Measurements from ENCODE around the gene CKM. TPM values are rescaled to one million over a fixed set of nuclear protein-coding genes. Genes with fewer than 3 reads are reported as not detected.

CKM gene
- total and polyA plus RNA-seq, 8 donors = 4.1 to 58.5 (median 10.9) TPM; not detected in 2

DNA sequence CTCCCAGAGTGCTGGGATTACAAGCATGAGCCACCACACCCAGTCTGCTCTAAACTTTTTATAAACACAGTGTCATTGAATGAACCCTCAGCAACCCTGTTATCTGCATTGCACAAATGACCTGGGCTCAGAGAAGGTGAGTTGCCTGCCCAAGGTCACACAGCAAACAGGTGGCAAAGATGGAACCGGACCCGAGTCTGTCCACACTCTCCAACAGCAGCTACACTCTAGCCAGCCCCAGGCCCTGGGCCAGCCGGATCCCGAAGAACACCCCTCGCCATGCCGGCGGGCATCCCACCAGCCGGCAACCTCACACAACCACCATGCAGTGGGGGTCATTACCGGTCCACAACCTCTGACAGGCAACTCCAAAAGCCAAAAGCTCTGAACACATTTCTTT, 33.2 kb upstream of the CKM start:
- intact Hi-C loops (cut with DNase I; ENCODE audit: low total_unique reads) = no loop called here
- Histone ChIP-seq H3K4me3 (no peak overlapping the region), H3K9me3 (no peaks in the 10 kb centered on the region), H3K4me1 (no peaks in the 10 kb centered on the region), H3K27ac (no peak overlapping the region), H3K27me3 (no peaks in the 10 kb centered on the region), H3K36me3 (peaks cover 20 to 96% (median 78%) of the 10 kb centered on the region in 4 donors)
- TF ChIP-seq, protein P1, sequence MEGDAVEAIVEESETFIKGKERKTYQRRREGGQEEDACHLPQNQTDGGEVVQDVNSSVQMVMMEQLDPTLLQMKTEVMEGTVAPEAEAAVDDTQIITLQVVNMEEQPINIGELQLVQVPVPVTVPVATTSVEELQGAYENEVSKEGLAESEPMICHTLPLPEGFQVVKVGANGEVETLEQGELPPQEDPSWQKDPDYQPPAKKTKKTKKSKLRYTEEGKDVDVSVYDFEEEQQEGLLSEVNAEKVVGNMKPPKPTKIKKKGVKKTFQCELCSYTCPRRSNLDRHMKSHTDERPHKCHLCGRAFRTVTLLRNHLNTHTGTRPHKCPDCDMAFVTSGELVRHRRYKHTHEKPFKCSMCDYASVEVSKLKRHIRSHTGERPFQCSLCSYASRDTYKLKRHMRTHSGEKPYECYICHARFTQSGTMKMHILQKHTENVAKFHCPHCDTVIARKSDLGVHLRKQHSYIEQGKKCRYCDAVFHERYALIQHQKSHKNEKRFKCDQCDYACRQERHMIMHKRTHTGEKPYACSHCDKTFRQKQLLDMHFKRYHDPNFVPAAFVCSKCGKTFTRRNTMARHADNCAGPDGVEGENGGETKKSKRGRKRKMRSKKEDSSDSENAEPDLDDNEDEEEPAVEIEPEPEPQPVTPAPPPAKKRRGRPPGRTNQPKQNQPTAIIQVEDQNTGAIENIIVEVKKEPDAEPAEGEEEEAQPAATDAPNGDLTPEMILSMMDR (IDR thresholded peaks at IDR 0.05) = no peak
- no peak for TF ChIP-seq POLR2A (IDR thresholded peaks at IDR 0.05)
- DNase-seq = no peak
- WGBS, 5 donors = 96 to 100% (median 98%) methylated on average over 9 of the region's 9 CpGs

DNA sequence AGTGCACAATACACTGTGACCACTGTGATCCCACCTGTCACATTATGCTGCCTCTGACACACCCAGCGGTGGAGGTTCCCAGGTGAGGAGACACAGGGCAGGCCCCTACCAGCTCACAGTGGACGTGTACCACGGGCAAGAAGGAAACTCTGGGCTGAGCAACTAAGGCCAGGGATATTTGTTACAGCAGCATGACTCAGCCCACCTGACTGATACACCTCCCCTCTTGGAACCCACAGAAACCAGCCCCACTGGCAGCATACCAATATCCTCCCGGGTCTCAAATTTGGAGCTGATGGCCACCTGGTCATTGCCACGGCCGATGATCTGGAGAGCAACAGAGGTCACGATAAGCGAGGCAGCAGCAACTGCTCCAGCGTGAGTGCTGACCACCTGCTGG, 32.7 kb upstream of the CKM start:
- Histone ChIP-seq H3K9me3 (no peaks in the 10 kb centered on the region), H3K4me1 (no peaks in the 10 kb centered on the region), H3K27ac (no peak overlapping the region), H3K36me3 (peaks cover 20 to 96% (median 78%) of the 10 kb centered on the region in 4 donors), H3K27me3 (no peaks in the 10 kb centered on the region), H3K4me3 (no peak overlapping the region)
- no peak for TF ChIP-seq POLR2AphosphoS5 (IDR thresholded peaks at IDR 0.05)
- TF ChIP-seq POLR2A (IDR thresholded peaks at IDR 0.05) = no peak
- TF ChIP-seq, protein P1 (IDR thresholded peaks at IDR 0.05) = no peak
- TF ChIP-seq EP300 (IDR thresholded peaks at IDR 0.05) = no peak
- no peak for DNase-seq
- intact Hi-C loops (cut with DNase I; ENCODE audit: low total_unique reads) = no loop called here
- 94 to 99% (median 98%) methylated on average over 7 to 9 of the region's 9 CpGs for WGBS, 5 donors

DNA sequence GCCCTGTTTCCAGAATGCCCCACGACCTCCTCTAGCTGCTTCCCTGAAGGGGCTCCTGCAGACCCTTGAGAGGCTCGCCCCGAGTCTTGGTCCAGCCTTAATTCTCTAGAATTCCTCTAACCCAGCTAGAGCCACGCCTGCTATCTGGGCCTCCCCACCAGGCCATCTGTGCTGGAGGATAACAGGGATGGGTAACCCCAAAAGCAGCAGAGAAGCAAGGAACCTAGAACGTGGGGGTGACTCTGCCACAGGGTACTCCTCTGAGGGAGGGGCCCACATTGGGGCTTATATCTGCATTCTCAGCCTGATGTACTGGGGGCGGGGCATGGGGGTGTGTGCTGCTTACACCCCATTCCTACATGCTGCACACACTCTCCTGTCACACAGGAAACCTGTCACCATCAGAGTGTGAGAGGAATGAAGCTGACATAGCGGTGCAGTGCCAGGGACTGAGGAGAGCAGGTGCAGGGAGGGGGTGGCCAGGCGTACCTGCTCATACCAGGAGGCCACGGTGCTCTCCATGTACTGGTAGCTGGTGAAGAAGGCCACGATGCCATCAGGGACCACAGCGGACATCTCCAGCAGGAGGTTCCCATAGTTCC, 31.7 kb upstream of the CKM start:
- no peak overlapping the region for H3K4me3 ChIP-seq
- TF ChIP-seq POLR2AphosphoS5 (IDR thresholded peaks at IDR 0.05) (no peak), POLR2A (IDR thresholded peaks at IDR 0.05) (no peak), EP300 (IDR thresholded peaks at IDR 0.05) (no peak)
- TF ChIP-seq, protein P1 (IDR thresholded peaks at IDR 0.05) = no peak
- intact Hi-C loops (cut with DNase I; ENCODE audit: low total_unique reads) = no loop called here

DNA sequence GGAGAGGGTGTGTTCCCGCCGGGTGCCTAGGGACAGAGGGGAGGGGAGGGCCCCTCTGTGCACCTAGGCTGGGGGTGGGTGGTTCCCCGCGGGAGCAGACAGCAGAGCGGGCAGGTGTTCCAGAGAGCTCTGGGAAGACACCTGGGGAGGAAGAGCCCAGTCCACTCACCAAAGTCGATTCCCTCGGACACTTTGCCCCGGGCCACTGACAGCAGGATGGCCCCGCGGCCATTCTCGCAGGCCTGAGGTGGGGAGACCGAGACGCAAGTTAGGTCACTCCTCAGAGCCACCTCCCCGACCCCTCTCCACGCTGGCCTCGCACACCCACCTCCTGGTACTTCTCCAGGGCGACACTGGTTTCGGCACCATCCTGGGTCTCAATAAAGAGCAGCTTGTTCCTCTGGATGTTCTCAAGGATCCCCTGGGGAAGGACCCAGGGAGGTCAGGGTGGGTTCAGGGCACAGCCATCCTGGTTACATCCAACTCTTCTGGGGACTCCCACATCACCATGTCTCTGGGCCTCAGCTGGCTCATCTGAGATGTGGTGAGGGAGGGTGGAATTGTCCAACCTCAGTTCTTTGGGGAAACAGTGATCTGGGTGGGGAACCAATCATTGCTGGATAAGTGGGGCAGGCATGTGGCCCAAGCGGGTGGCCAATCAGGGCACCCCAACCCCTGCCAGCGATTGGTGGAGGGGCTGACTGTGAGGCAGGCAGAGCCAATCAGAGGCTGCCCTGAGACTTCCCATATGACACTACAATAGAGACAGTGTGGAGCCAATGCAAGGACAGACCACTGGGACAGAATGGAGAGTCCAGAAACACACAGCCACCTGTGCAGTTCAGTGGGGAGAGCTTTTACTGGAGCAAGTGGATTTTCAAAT, 30.5 kb upstream of the CKM start:
- intact Hi-C loops (cut with DNase I; ENCODE audit: low total_unique reads) = no loop called here
- WGBS, 5 donors = 89 to 98% (median 93%) methylated on average over 11 to 20 of the region's 20 CpGs

More for the DNA sequence above, 31.7 kb upstream of the CKM start:
- H3K9me3 ChIP-seq = no peaks in the 10 kb centered on the region
- 91 to 98% (median 96%) methylated on average over 9 to 11 of the region's 11 CpGs for WGBS, 5 donors
- no peak overlapping the region for H3K27ac ChIP-seq
- no peaks in the 10 kb centered on the region for H3K27me3 ChIP-seq
- H3K36me3 ChIP-seq = peaks cover 20 to 92% (median 78%) of the 10 kb centered on the region in 4 donors
- H3K4me1 ChIP-seq = no peaks in the 10 kb centered on the region
- no peak for DNase-seq

More for the DNA sequence above, 30.5 kb upstream of the CKM start:
- no peak for DNase-seq
- Histone ChIP-seq H3K9me3 (no peaks in the 10 kb centered on the region), H3K27ac (no peak overlapping the region), H3K4me3 (no peak overlapping the region), H3K36me3 (peaks cover 20 to 80% (median 67%) of the 10 kb centered on the region in 4 donors), H3K4me1 (no peaks in the 10 kb centered on the region), H3K27me3 (peaks cover 0 to 4% (median 0%) of the 10 kb centered on the region in 3 donors)
- TF ChIP-seq, protein P1 (IDR thresholded peaks at IDR 0.05) = no peak
- TF ChIP-seq POLR2A (IDR thresholded peaks at IDR 0.05) = no peak
- no peak for TF ChIP-seq POLR2AphosphoS5 (IDR thresholded peaks at IDR 0.05)
- TF ChIP-seq EP300 (IDR thresholded peaks at IDR 0.05) = no peak
